HG03280 (cell line): ENCODE data around the gene RUVBL1.

Experiments used
- ATAC-seq: cut with Tn5 transposase; IDR thresholded peaks from one replicate; pipeline ENCODE4 v1.9.1; 2021; ENCODE audit warnings: mild to moderate bottlenecking, moderate library complexity; ENCODE audit not compliant: unreplicated experiment

Gene RUVBL1

GRCh38 chr3:128070898-128071591 is 52.6 kb downstream of the RUVBL1 start:
- ATAC-seq = no peak

GRCh38 chr3:128069271-128069670 is 54.3 kb downstream of the RUVBL1 start:
- ATAC-seq = no peak

DNA sequence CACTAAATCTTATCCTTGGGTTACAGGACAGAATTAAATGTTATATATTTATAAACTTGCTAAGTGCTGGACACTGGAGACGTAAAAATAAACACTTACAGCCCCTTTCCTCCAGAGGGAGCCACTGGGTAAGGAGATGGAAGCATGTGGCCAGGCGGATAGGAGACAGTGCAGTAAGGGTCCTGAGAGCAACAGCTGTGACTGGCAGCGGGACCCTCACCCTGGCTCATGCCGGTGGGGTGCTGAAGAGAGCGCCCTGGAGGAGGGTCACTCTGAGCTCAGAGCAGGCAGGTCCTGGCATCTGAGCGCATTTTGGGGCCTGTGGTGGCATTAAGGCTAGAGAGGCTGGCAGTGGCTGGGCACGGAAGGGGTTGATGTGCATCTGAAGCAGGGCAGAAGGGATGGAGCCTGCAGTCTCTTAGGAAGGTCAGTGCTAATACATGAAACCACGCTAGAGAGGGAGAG is 55.4 kb downstream of the RUVBL1 start:
- no peak for ATAC-seq

DNA sequence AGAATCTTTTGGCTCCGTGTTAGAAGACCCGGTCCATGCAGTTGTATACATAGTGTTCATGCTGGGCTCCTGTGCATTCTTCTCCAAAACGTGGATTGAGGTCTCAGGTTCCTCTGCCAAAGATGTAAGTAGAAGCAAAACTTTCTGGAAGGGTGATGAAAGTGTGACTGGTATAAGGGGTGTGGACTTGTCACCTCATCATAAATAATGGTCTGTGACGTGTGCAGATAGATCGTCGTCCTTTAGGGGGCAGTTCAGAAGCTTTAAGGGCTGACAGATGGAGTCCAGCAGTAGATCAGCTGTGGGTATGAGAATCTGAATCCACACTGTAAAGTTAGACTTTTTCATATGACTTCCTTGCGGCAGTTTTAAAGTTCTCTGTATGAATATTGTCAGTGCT is 56.1 kb downstream of the RUVBL1 start:
- ATAC-seq = no peak

- ATAC-seq = no peak
Observed at GRCh38 chr3:128066676-128067075, 56.9 kb downstream of the RUVBL1 start.

GRCh38 chr3:128066114-128066513 is 57.5 kb downstream of the RUVBL1 start:
- ATAC-seq = no peak

- ATAC-seq = no peak
Observed at GRCh38 chr3:128064962-128065361, 58.6 kb downstream of the RUVBL1 start.

- no peak for ATAC-seq
Observed at GRCh38 chr3:128063865-128064264, 59.7 kb downstream of the RUVBL1 start.

GRCh38 chr3:128062033-128062745 is 61.4 kb downstream of the RUVBL1 start:
- no peak for ATAC-seq

DNA sequence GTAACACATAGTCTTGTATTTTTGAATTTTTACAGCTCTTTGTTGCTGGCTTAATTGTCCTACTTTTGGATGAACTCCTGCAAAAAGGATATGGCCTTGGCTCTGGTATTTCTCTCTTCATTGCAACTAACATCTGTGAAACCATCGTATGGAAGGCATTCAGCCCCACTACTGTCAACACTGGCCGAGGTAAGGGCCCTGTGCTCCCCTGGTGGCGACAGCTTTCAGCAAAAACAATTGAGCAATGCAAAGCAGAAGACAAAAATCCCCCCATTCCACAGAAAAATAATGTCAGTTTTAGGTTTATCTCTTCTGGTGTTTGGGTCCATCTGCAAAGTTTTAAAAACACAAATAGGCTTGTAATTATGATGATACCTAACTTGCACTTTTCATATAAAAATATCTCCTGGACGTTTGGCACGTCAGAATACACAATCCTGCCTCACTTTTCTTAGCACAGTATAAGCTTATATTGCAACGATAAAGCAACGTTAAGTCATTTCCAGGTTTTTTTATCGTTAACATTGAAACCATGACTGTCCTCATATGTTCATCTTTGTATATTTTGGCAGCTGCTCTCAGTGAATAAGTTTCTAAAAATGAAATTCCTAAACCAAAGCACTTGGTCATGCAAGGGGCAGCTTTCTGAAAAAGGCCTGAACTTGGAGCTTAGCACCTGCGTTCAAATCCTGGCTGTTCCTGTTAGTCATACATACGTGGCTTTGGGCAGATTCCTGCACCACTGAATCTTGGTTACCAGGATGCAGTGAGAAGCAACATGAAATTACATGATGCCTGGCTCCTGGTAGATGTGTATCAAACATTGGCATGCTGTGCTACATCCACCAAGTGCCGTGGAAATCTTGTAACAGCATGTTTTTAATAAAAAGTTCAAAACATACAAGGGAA is 62.9 kb downstream of the RUVBL1 start:
- ATAC-seq = no peak

- ATAC-seq = no peak
Observed at GRCh38 chr3:128056258-128056657, 67.4 kb downstream of the RUVBL1 start.

GRCh38 chr3:128054367-128054766 is 69.2 kb downstream of the RUVBL1 start:
- ATAC-seq = no peak

GRCh38 chr3:128053614-128054013 is 70.0 kb downstream of the RUVBL1 start:
- no peak for ATAC-seq

DNA sequence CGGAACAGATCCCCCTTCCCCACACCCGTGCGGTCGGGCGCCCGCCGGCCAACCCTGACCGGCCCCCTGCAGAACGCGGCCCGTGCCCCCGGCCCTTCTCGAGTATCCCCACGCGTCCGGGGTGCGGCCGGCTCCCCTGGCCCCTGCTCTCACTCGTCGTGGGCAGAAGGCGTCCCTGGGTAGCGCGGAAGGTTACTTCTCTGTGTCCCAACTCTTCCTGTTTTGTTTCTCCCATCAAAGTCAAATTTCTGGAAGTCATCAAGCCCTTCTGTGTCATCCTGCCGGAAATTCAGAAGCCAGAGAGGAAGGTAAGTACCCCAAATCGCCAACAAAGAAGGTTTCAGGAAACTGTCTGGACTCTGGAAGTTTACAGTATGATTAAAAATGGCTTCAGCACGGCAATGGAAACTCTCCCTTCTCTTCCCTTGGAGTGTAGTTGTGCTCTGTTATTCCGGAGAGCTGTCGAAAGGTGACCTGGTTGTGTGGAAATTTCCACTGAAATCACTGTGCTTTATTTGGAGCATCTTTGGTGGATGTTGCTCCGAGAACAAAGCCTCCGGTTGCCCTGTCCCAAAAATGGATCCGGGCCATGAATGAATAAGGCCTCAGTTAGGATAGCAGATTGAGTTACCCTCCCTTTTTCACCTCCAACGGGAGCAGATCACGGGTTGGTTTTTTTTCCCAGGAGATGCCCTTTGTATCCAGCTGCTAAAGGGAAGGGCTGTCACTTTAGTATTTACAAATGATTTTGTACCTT is 70.8 kb downstream of the RUVBL1 start:
- no peak for ATAC-seq

DNA sequence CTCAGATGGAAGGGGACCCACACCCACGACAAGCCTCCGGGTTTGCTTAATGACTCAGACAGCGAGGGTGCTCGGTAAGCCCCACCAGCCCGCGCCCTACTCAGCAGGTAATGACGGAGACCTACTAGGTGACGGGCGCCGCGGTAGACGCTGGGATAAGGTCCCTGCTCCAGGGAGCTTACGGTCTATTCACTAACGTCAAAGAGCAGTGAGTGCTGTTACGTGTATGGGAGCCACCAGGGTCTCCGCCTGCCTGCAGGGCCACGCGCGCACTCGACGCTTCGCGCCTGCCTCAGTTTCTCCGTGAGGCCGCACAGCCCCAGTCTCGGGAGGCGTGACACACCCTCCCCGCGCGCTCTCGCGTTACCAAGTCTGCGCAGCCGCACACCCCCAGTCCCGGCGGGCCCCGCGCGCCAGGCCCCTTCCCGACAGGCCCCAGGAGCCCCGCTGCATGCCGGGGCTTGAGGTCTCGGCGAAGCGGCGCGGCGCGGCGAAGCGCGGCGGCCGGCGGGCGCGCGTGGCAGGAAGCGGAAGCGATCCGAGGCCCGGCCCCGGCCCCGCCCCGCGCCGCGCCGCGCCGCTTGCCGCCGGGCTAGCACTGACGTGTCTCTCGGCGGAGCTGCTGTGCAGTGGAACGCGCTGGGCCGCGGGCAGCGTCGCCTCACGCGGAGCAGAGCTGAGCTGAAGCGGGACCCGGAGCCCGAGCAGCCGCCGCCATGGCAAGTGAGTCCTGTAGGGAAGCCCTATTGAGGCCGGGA is 71.6 kb downstream of the RUVBL1 start, which contains the start of gene SEC61A1:
TSS of gene SEC61A1 (plus strand) at position 601 of the 758 bp plus-strand sequence. CDS start at position 717, 116 bp downstream.
- peak; percentile 94 for ATAC-seq

DNA sequence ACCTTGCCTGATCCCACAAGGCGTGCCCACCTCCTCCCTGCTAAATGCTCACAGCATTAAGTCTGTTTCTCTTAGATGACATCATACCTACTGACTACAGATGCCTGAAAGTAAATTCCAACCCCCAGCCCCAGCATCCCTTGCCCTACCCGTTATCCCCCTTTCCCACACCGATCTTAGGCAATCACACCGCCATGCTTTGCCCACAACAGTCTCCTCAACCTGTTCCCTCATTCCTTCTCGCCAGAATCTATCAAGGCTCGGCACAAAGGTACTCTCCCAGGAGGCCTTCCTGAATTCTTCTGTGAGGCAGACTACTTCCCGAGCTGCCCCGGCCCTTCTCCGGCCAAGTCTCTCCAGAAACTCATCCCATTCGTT is 72.2 kb downstream of the RUVBL1 start:
- no peak for ATAC-seq

DNA sequence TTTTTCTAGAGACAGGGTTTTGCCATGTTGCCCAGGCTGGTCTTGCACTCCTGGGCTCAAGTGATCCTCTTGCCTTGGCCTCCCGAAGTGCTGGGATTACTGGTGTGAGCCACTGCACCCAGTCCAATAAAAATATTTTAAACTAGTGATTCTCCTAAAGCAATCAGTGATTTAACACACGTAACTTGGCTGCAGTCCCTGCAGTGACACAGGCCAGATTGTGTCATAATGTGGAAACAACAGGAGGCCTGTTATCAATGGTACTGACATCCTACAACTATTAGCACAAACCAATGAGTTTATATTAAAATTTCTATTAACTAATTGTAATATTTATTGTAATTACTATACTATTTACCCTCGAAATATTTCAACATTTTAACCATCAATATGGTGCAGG is 73.0 kb downstream of the RUVBL1 start:
- no peak for ATAC-seq

DNA sequence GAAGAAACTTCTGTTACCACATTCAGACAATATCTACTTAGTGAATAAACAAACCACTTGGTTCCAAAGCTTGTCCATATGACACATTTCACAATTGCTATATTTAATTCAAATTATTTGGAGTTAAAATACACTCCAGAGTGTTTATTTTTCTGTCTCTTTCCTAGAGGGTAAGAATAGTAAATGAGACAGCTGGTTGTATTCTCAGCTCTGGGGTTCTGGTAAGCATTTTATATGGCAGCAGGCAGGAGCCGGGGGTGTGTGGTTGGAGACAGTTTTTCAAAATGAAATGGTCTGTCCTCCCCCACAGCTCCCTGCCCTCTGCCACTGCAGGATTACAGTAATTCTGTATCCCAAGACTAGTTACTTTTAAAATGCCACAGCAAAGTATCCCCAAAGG is 82.3 kb downstream of the RUVBL1 start:
- ATAC-seq = no peak

DNA sequence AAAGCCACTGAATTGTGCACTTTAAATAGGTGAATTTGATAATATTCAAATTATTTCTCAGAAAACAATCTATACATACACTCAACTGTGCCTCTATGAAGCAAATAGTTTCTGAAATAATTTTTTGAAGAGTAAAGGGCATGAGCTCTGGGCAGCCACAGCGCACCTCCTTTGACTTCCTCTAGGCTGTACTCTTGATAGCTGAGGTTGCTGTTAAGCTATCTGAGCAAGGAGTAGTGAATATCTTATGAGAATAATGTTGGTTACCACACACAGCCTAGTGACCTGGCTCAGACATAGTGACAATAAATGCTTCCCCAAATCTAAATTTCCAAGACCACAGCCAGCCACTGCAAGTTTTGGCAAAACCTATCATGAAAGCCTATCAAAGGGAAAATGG is 83.0 kb downstream of the RUVBL1 start:
- no peak for ATAC-seq

DNA sequence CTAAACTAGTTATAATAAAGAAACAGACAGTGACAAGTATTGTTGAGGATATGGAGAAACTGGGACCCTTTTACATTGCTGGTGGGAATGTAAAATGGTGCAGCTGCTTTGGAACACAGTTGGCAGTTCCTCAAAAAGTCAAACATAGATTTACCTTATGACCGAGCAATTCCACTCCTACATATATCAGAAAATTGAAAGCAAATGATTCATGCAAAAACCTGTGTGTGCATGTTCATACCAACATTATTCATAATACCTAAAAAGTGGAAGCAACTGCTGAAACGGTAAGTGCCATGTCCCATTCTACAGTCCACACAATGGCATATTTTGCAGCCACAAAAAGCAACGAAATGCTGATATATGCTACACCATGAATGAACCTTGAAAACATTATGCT is 83.6 kb downstream of the RUVBL1 start:
- no peak for ATAC-seq
